Muscle of back (tissue), 13 donors: ENCODE results near the gene TMEM138. TPM values are rescaled to one million over a fixed set of nuclear protein-coding genes. Genes with fewer than 3 reads are reported as not detected.
A peak's percentile ranks its signal among the peaks of the same experiment; 100 is the strongest.

Source experiments
- DNase-seq, 3 donors: peaks; one replicate each; pipeline versions ENCODE4 v3.0.0 to v3.0.0-alpha.2; 2013
- long read RNA-seq, 9 donors: transcript quantifications; one replicate each; lab custom pipeline, GENCODE V29; 2026
- polyA plus RNA-seq, 10 donors: library from polyadenylated mRNA; unstranded; fragments of 120-200 nt; gene quantifications; one replicate each; pipeline ENCODE4 v1.2.1, GENCODE V29; 2013; ENCODE audit not compliant: insufficient read length in 10 of 10

TMEM138 gene
- polyA plus RNA-seq: 10 to 100 TPM; 16.1 to 28.6 (median 21.0) TPM
- long read RNA-seq, donor 1, transcript TMEM138-201 (5 exons, 1,848 nt): major isoform, 7 of 10 reads
- long read RNA-seq, donor 1, partial matches to known transcripts: 0 of 10 reads
- long read RNA-seq, donor 1, other reads (novel, unspliced or antisense): 0 of 10 reads
- long read RNA-seq, donor 2, partial matches to known transcripts: 0 of 5 reads
- long read RNA-seq, donor 2, other reads (novel, unspliced or antisense): 0 of 5 reads
- long read RNA-seq, donor 3: 0 reads
- long read RNA-seq, donor 4, partial matches to known transcripts: 0 of 4 reads
- long read RNA-seq, donor 4, other reads (novel, unspliced or antisense): 0 of 4 reads
- long read RNA-seq, donor 5, partial matches to known transcripts: 0 of 6 reads
- long read RNA-seq, donor 5, other reads (novel, unspliced or antisense): 0 of 6 reads
- long read RNA-seq, donor 6, partial matches to known transcripts: 0 of 1 reads
- long read RNA-seq, donor 6, other reads (novel, unspliced or antisense): 0 of 1 reads
- long read RNA-seq, donor 7, partial matches to known transcripts: 0 of 6 reads
- long read RNA-seq, donor 7, other reads (novel, unspliced or antisense): 0 of 6 reads
- long read RNA-seq, donor 8, partial matches to known transcripts: 0 of 6 reads
- long read RNA-seq, donor 8, other reads (novel, unspliced or antisense): 0 of 6 reads
- long read RNA-seq, donor 9, partial matches to known transcripts: 0 of 1 reads
- long read RNA-seq, donor 9, other reads (novel, unspliced or antisense): 0 of 1 reads

GRCh38 chr11:61361741-61362541, at the start of gene TMEM138, which contains the start of gene CYB561A3:
TMEM138 (plus strand) TSS chr11:61362374; CDS start chr11:61364391, 2,017 bp downstream.
CYB561A3 (minus strand) TSS chr11:61361882; CDS start chr11:61356713, 5,169 bp downstream.
- DNase-seq: peak; percentile 92 to 98 (median 93)

GRCh38 chr11:61315260-61315659, 46.9 kb upstream of the TMEM138 start:
- no peak for DNase-seq

- no peak for DNase-seq
Observed at GRCh38 chr11:61325649-61326414, 36.3 kb upstream of the TMEM138 start.

GRCh38 chr11:61327669-61328071, 34.5 kb upstream of the TMEM138 start:
- no peak for DNase-seq

- DNase-seq: peak in 1 of 3 donors; percentile 19
Observed at GRCh38 chr11:61328351-61328750, 33.8 kb upstream of the TMEM138 start.

GRCh38 chr11:61329871-61330270, 32.3 kb upstream of the TMEM138 start:
- DNase-seq: no peak

GRCh38 chr11:61331651-61332050, 30.5 kb upstream of the TMEM138 start:
- DNase-seq: no peak

GRCh38 chr11:61332281-61332796, 29.8 kb upstream of the TMEM138 start:
- peak in 1 of 3 donors; percentile 59 for DNase-seq

GRCh38 chr11:61332797-61333549, 29.2 kb upstream of the TMEM138 start, which contains the start of the genes DDB1 and TKFC:
DDB1 (minus strand) TSS chr11:61333105; CDS start chr11:61332968, 137 bp downstream.
TKFC (plus strand) TSS chr11:61333228; CDS start chr11:61334729, 1,501 bp downstream.
- peak; percentile 95 to 98 (median 95) for DNase-seq

GRCh38 chr11:61333550-61334433, 28.4 kb upstream of the TMEM138 start:
- no peak for DNase-seq

- peak in 1 of 3 donors; percentile 23 for DNase-seq
Observed at GRCh38 chr11:61334434-61335354, 27.5 kb upstream of the TMEM138 start.

GRCh38 chr11:61335355-61335710, 26.8 kb upstream of the TMEM138 start:
- no peak for DNase-seq

GRCh38 chr11:61336171-61336935, 25.8 kb upstream of the TMEM138 start:
- peak; percentile 54 to 88 (median 82) for DNase-seq

- no peak for DNase-seq
Observed at GRCh38 chr11:61337706-61338470, 24.3 kb upstream of the TMEM138 start.

GRCh38 chr11:61338783-61339489, 23.2 kb upstream of the TMEM138 start:
- DNase-seq: no peak
